H1 (cell line): Measurements from ENCODE around the gene COL2A1. TPM values are rescaled to one million over a fixed set of nuclear protein-coding genes. Genes with fewer than 3 reads are reported as not detected.

Experiments used
- CHD2 ChIP-seq: IDR thresholded peaks from 2 replicates; pipeline ENCODE4 v1.6.1; 2012; ENCODE audit warnings: low read length, improper control_type of control experiment
- CREB1 ChIP-seq: IDR thresholded peaks from 2 replicates; pipeline ENCODE4 v1.6.1; 2012; ENCODE audit warnings: inconsistent platforms
- EP300 ChIP-seq, 2 experiments: IDR thresholded peaks; 1 replicate in 1 of 2; 2 replicates in 1 of 2; pipeline ENCODE4 v1.6.1; 2011 to 2012; ENCODE audit warnings: low read depth in 2 of 2, low read length in 2 of 2, mild to moderate bottlenecking in 2 of 2, borderline replicate concordance in 1 of 2, inconsistent platforms in 1 of 2, moderate library complexity in 1 of 2
- EZH2 ChIP-seq: fragments of 200-600 bp; sonication (generic); IDR thresholded peaks from 2 replicates; pipeline ENCODE4 v1.7.1; 2012; ENCODE audit warnings: low read depth, mild to moderate bottlenecking, moderate library complexity, low read length, inconsistent platforms; ENCODE audit not compliant: severe bottlenecking
- GTF2F1 ChIP-seq: IDR thresholded peaks from 2 replicates; pipeline ENCODE4 v1.6.1; 2012; ENCODE audit warnings: low read depth, low read length, improper control_type of control experiment, borderline replicate concordance
- KDM5A ChIP-seq: fragments of 200-600 bp; IDR thresholded peaks from 2 replicates; pipeline ENCODE4 v1.7.1; 2012; ENCODE audit warnings: mild to moderate bottlenecking, low read length, inconsistent platforms, mixed read lengths
- POLR2A ChIP-seq, 2 experiments: IDR thresholded peaks; 1 replicate in 1 of 2; 2 replicates in 1 of 2; pipeline ENCODE4 v1.6.1; 2011; ENCODE audit warnings: low read depth in 2 of 2, low read length in 2 of 2, mild to moderate bottlenecking in 2 of 2; ENCODE audit errors: control extremely low read depth in 1 of 2
- SIN3A ChIP-seq, 2 experiments: IDR thresholded peaks in 1 of 2; conservative IDR thresholded peaks in 1 of 2; 2 replicates each; pipeline ENCODE4 v1.6.1; 2011 to 2012; ENCODE audit warnings: low read length in 2 of 2, improper control_type of control experiment in 1 of 2, low read depth in 1 of 2, mild to moderate bottlenecking in 1 of 2
- TBP ChIP-seq: IDR thresholded peaks from 2 replicates; pipeline ENCODE4 v1.6.1; 2011; ENCODE audit warnings: low read depth, low read length, improper control_type of control experiment
- TEAD4 ChIP-seq: IDR thresholded peaks from 2 replicates; pipeline ENCODE4 v1.6.1; 2012; ENCODE audit warnings: low read depth, low read length, inconsistent platforms, mixed read lengths
- polyA plus RNA-seq, 7 experiments: library from polyadenylated mRNA; depleted of rRNA in 3 of 7; stranded (reverse) in 5 of 7; unstranded in 2 of 7; fragments of >200 nt in 5 of 7; fragments of 200-250 nt in 2 of 7; gene quantifications; 1 replicate in 5 of 7; 2 replicates in 1 of 7; 4 replicates in 1 of 7; pipeline versions ENCODE4 v1.2.1 to v1.2.3, GENCODE V29; 2011 to 2013; ENCODE audit warnings: missing spikeins in 2 of 7, mixed read lengths in 2 of 7
- total RNA-seq: library from RNA; stranded (reverse); fragmentation: NEBNext Ultra II Directional; extraction: Animal tissue kit (Norgen Biotek cat#: 25700); gene quantifications from 2 replicates; pipeline ENCODE4 v1.2.1, GENCODE V29; 2021
- TF ChIP-seq, protein P1 (sequence below): fragments of 300-600 bp; sonication (generic); IDR thresholded peaks from 2 replicates; pipeline ENCODE4 v1.7.1; 2012; ENCODE audit warnings: low read length, moderate library complexity, mild to moderate bottlenecking, inconsistent platforms; ENCODE audit not compliant: insufficient replicate concordance

Gene COL2A1
- total and polyA plus RNA-seq, 2 of the 8 experiments (the other 6 are each of a cell fraction or from before 2014, with no cell fraction given), result 4.2 to 14.6 TPM

DNA sequence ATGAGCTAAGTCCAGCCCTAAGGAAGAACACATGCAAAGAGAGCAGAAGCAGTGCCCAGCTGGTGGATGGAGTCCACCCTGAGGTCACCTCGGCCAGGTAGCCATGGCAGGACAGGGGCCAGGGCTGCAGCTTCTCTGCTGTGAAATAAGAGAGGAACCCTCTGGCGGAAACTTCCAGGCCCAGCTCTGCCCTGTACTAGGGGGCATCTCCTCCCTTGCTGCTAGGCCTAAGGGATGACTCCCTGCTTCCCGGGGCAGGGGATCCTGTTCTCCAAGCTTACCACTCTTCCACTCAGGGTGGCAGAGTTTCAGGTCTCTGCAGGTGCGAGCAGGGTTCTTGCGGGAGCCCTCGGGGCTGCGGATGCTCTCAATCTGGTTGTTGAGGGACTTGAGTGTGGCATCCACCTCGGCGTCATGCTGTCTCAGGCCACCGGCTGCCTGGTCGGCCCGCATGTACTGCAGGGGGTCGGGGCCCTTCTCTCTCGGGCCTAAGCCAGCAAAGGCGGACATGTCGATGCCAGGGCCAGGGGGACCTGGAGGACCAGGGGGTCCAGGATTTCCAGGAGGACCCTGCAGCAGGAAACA, 29.1 kb downstream of the COL2A1 start (continued):
- TF ChIP-seq, protein P1, sequence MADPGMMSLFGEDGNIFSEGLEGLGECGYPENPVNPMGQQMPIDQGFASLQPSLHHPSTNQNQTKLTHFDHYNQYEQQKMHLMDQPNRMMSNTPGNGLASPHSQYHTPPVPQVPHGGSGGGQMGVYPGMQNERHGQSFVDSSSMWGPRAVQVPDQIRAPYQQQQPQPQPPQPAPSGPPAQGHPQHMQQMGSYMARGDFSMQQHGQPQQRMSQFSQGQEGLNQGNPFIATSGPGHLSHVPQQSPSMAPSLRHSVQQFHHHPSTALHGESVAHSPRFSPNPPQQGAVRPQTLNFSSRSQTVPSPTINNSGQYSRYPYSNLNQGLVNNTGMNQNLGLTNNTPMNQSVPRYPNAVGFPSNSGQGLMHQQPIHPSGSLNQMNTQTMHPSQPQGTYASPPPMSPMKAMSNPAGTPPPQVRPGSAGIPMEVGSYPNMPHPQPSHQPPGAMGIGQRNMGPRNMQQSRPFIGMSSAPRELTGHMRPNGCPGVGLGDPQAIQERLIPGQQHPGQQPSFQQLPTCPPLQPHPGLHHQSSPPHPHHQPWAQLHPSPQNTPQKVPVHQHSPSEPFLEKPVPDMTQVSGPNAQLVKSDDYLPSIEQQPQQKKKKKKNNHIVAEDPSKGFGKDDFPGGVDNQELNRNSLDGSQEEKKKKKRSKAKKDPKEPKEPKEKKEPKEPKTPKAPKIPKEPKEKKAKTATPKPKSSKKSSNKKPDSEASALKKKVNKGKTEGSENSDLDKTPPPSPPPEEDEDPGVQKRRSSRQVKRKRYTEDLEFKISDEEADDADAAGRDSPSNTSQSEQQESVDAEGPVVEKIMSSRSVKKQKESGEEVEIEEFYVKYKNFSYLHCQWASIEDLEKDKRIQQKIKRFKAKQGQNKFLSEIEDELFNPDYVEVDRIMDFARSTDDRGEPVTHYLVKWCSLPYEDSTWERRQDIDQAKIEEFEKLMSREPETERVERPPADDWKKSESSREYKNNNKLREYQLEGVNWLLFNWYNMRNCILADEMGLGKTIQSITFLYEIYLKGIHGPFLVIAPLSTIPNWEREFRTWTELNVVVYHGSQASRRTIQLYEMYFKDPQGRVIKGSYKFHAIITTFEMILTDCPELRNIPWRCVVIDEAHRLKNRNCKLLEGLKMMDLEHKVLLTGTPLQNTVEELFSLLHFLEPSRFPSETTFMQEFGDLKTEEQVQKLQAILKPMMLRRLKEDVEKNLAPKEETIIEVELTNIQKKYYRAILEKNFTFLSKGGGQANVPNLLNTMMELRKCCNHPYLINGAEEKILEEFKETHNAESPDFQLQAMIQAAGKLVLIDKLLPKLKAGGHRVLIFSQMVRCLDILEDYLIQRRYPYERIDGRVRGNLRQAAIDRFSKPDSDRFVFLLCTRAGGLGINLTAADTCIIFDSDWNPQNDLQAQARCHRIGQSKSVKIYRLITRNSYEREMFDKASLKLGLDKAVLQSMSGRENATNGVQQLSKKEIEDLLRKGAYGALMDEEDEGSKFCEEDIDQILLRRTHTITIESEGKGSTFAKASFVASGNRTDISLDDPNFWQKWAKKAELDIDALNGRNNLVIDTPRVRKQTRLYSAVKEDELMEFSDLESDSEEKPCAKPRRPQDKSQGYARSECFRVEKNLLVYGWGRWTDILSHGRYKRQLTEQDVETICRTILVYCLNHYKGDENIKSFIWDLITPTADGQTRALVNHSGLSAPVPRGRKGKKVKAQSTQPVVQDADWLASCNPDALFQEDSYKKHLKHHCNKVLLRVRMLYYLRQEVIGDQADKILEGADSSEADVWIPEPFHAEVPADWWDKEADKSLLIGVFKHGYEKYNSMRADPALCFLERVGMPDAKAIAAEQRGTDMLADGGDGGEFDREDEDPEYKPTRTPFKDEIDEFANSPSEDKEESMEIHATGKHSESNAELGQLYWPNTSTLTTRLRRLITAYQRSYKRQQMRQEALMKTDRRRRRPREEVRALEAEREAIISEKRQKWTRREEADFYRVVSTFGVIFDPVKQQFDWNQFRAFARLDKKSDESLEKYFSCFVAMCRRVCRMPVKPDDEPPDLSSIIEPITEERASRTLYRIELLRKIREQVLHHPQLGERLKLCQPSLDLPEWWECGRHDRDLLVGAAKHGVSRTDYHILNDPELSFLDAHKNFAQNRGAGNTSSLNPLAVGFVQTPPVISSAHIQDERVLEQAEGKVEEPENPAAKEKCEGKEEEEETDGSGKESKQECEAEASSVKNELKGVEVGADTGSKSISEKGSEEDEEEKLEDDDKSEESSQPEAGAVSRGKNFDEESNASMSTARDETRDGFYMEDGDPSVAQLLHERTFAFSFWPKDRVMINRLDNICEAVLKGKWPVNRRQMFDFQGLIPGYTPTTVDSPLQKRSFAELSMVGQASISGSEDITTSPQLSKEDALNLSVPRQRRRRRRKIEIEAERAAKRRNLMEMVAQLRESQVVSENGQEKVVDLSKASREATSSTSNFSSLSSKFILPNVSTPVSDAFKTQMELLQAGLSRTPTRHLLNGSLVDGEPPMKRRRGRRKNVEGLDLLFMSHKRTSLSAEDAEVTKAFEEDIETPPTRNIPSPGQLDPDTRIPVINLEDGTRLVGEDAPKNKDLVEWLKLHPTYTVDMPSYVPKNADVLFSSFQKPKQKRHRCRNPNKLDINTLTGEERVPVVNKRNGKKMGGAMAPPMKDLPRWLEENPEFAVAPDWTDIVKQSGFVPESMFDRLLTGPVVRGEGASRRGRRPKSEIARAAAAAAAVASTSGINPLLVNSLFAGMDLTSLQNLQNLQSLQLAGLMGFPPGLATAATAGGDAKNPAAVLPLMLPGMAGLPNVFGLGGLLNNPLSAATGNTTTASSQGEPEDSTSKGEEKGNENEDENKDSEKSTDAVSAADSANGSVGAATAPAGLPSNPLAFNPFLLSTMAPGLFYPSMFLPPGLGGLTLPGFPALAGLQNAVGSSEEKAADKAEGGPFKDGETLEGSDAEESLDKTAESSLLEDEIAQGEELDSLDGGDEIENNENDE, result no peak
- TF ChIP-seq TBP (no peak), EP300 (IDR thresholded peaks at IDR 0.05; ENCODE audit: borderline replicate concordance in 1 of 2, low read depth in 2 of 2, low read length in 2 of 2) (no peak), TEAD4 (no peak), KDM5A (no peak), GTF2F1 (no peak), CHD2 (no peak), EZH2 (no peak), CREB1 (no peak), POLR2A (IDR thresholded peaks at IDR 0.05; ENCODE audit: control extremely low read depth in 1 of 2, low read depth in 2 of 2, low read length in 2 of 2) (no peak), SIN3A (conservative IDR thresholded peaks at IDR 0.05 in 1 of 2, IDR thresholded peaks at IDR 0.05 in 1 of 2; ENCODE audit: low read depth in 1 of 2, low read length in 2 of 2) (no peak)
